ENCODE measurements around the gene DHRS7. TPM values are rescaled to one million over a fixed set of nuclear protein-coding genes. Genes with fewer than 3 reads are reported as not detected.

Gene DHRS7
- total and polyA plus RNA-seq, 2 donors (not counting 3 experiments of a cell fraction or from before 2014, with no cell fraction given), result 28.6 to 29.3 TPM

GRCh38 chr14:60107477-60107876 is 57.7 kb downstream of the DHRS7 start:
- no peaks in the 10 kb centered on the region for H3K9me1 ChIP-seq (replicated peaks; ENCODE audit: control insufficient read depth, extremely low read depth, insufficient read depth, low read length)
- no peaks in the 10 kb centered on the region for H4K20me1 ChIP-seq (replicated peaks; ENCODE audit: control insufficient read depth, extremely low read depth, insufficient read depth, low read length)
- peaks cover 67% of the 10 kb centered on the region for H3K79me2 ChIP-seq (ENCODE audit: control insufficient read depth, insufficient read depth, low read length)
- H3K9me3 ChIP-seq (replicated peaks; ENCODE audit: control insufficient read depth, insufficient read depth, low read length), result no peaks in the 10 kb centered on the region
- H3K4me3 ChIP-seq (replicated peaks in 1 of 3; ENCODE audit: insufficient read depth in 1 of 3, low read depth in 1 of 3, low read length in 3 of 3), result no peak overlapping the region
- ChIA-PET CTCF (no interaction called here), POLR2A (no interaction called here)
- no peaks in the 10 kb centered on the region for H3K27me3 ChIP-seq (ENCODE audit: control insufficient read depth in 2 of 2, insufficient read depth in 2 of 2, low read length in 2 of 2)
- no peak for DNase-seq (ENCODE audit: low read depth, low spot score)
- BruUV-seq (replicated peaks), result no TSS peak
- no peak overlapping the region for H3K9ac ChIP-seq (replicated peaks; ENCODE audit: extremely low read depth, insufficient read depth, low read length)
- H2AFZ ChIP-seq (ENCODE audit: low read depth, low read length), result no peak overlapping the region
- TF ChIP-seq, protein P1, sequence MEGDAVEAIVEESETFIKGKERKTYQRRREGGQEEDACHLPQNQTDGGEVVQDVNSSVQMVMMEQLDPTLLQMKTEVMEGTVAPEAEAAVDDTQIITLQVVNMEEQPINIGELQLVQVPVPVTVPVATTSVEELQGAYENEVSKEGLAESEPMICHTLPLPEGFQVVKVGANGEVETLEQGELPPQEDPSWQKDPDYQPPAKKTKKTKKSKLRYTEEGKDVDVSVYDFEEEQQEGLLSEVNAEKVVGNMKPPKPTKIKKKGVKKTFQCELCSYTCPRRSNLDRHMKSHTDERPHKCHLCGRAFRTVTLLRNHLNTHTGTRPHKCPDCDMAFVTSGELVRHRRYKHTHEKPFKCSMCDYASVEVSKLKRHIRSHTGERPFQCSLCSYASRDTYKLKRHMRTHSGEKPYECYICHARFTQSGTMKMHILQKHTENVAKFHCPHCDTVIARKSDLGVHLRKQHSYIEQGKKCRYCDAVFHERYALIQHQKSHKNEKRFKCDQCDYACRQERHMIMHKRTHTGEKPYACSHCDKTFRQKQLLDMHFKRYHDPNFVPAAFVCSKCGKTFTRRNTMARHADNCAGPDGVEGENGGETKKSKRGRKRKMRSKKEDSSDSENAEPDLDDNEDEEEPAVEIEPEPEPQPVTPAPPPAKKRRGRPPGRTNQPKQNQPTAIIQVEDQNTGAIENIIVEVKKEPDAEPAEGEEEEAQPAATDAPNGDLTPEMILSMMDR (IDR thresholded peaks at IDR 0.05; ENCODE audit: extremely low read depth in 1 of 2, insufficient read depth in 1 of 2, low read depth in 1 of 2, low read length in 2 of 2), result no peak
- TF ChIP-seq JUN (IDR thresholded peaks at IDR 0.05; ENCODE audit: borderline replicate concordance, insufficient read depth, insufficient read length, low read depth) (no peak), POLR2A (IDR thresholded peaks at IDR 0.05; ENCODE audit: low read depth, low read length) (no peak), FOS (IDR thresholded peaks at IDR 0.05; ENCODE audit: borderline replicate concordance, insufficient read depth, low read length) (no peak), GATA2 (IDR thresholded peaks at IDR 0.05; ENCODE audit: insufficient read depth, insufficient read length, low read depth, low read length) (no peak), EZH2 (IDR thresholded peaks at IDR 0.05; ENCODE audit: borderline replicate concordance, low read depth, low read length, severe bottlenecking) (no peak), POLR2AphosphoS5 (IDR thresholded peaks at IDR 0.05; ENCODE audit: insufficient read depth, low read depth, low read length) (no peak), MYC (IDR thresholded peaks at IDR 0.05; ENCODE audit: low read depth, low read length) (no peak), MAX (IDR thresholded peaks at IDR 0.05; ENCODE audit: insufficient read depth, insufficient read length) (no peak)
- dilution Hi-C loops (cut with MboI; ENCODE audit: extremely low pct_ligation_motif_present, low sequenced_read_pairs), result no loop called here
- intact Hi-C loops (cut with micrococcal nuclease), result no loop called here
- no peaks in the 10 kb centered on the region for H3K4me1 ChIP-seq (ENCODE audit: control insufficient read depth, extremely low read depth, insufficient read depth, low read length)
- H3K4me2 ChIP-seq (ENCODE audit: insufficient read depth, low read length), result no peak overlapping the region
- H3K27ac ChIP-seq (ENCODE audit: insufficient read depth, low read depth, low read length), result no peak overlapping the region
- peaks cover 0 to 4% of the 10 kb centered on the region in 2 experiments for H3K36me3 ChIP-seq (ENCODE audit: control insufficient read depth in 2 of 2, extremely low read depth in 1 of 2, insufficient read depth in 2 of 2, low read length in 2 of 2)
- FAIRE-seq, result no peak
